Lower leg skin (tissue), 4 donors: ENCODE data around the gene HOXB13. TPM values are rescaled to one million over a fixed set of nuclear protein-coding genes. Genes with fewer than 3 reads are reported as not detected.

Experiments
- DNase-seq, 2 donors: peaks; one replicate each; pipeline ENCODE4 v3.0.0-alpha.2; 2019; ENCODE audit warnings: low spot score in 2 of 2
- H3K4me3 ChIP-seq: fragments of 200-600 bp; sonication (generic); 2 replicates; pipeline ENCODE4 v1.5.1; 2017; ENCODE audit warnings: mild to moderate bottlenecking, low read depth; ENCODE audit not compliant: poor library complexity, severe bottlenecking
- POLR2A ChIP-seq, 2 donors: fragments of 450-650 bp; IDR thresholded peaks; one replicate each; pipeline ENCODE4 v1.6.1; 2016 to 2017; ENCODE audit warnings: antibody characterized with exemption in 2 of 2, mild to moderate bottlenecking in 1 of 2, moderate library complexity in 1 of 2
- WGBS, 2 donors: methylation state at CpG; one replicate each; pipeline ENCODE4 v1.1.5; 2018; 5-methylcytosine and 5-hydroxymethylcytosine counted together
- intact Hi-C: fragments of 100-400 bp; cut with DNase I; formaldehyde crosslinking; loops from one replicate; pipeline ENCODE4 v1.15.0; 2023; ENCODE audit warnings: low total_unique reads
- total RNA-seq, 4 donors: library from RNA; depleted of rRNA; stranded (reverse); fragments of >200 nt; gene quantifications; one replicate each; pipeline ENCODE4 v1.1.0, GENCODE V29; 2016
- TF ChIP-seq, protein P1 (sequence below), 3 donors: fragments of 450-650 bp; IDR thresholded peaks; one replicate each; pipeline ENCODE4 v1.5.1; 2016; ENCODE audit warnings: antibody characterized with exemption in 3 of 3, mild to moderate bottlenecking in 3 of 3, moderate library complexity in 2 of 3

HOXB13 gene
- total RNA-seq, 4 donors from 2014 or later = 0.07 to 0.84 (median 0.08) TPM; not detected in 1

DNA sequence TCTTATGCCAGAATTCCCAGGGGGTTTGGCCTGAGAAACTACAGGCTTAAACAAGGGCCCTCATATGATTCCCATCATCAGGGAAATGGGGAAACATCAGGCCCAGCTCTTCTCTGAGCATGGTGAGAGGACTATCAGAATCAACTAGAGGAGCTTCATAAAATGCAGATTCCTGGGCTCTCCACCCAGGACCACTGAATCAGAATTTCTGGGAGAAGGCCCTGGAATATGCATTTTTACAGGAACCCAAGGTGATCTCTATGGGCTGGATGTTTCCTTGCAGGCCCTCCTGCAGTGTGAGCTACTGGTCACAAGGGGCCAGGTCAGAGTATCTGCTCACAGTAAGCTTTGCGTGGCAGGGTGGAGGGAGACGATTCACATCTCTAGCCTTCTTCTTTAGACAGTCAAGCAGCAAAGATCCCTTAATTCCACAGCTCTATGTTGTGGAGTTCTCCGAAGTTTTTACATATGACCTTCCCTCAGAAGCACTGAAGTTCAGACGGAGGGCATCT is 38.8 kb upstream of the HOXB13 start:
- no peak overlapping the region for H3K4me3 ChIP-seq
- no peak for DNase-seq
- intact Hi-C loops = no loop called here
- TF ChIP-seq POLR2A (IDR thresholded peaks at IDR 0.05) = no peak
- TF ChIP-seq, protein P1, sequence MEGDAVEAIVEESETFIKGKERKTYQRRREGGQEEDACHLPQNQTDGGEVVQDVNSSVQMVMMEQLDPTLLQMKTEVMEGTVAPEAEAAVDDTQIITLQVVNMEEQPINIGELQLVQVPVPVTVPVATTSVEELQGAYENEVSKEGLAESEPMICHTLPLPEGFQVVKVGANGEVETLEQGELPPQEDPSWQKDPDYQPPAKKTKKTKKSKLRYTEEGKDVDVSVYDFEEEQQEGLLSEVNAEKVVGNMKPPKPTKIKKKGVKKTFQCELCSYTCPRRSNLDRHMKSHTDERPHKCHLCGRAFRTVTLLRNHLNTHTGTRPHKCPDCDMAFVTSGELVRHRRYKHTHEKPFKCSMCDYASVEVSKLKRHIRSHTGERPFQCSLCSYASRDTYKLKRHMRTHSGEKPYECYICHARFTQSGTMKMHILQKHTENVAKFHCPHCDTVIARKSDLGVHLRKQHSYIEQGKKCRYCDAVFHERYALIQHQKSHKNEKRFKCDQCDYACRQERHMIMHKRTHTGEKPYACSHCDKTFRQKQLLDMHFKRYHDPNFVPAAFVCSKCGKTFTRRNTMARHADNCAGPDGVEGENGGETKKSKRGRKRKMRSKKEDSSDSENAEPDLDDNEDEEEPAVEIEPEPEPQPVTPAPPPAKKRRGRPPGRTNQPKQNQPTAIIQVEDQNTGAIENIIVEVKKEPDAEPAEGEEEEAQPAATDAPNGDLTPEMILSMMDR (IDR thresholded peaks at IDR 0.05) = no peak
- WGBS, 2 donors = 86 to 92% methylated on average over 4 of the region's 4 CpGs

DNA sequence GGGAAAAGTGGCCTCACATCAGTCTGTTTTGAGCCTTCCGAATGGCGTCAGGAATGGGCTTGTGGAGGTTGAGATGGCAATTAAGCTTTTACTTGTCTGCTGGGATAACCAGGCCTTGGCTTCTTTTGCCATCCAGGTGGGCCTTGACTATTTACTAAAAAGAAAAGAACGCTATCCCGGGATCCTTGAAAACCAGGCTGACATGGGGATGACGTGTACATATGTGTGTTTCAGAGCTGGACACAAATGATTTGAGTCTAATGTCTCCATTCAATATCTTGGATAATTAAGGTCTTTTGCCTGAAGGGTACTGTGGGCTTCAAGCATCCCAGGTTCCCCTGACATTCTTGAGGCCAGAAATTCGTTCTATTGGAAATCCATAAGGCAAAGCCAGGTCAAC is 32.6 kb upstream of the HOXB13 start:
- H3K4me3 ChIP-seq = no peak overlapping the region
- no peak for DNase-seq
- intact Hi-C loops = no loop called here
- WGBS, 2 donors = 70 to 85% methylated on average over 6 of the region's 6 CpGs
- TF ChIP-seq, protein P1 (IDR thresholded peaks at IDR 0.05) = no peak
- TF ChIP-seq POLR2A (IDR thresholded peaks at IDR 0.05) = no peak

DNA sequence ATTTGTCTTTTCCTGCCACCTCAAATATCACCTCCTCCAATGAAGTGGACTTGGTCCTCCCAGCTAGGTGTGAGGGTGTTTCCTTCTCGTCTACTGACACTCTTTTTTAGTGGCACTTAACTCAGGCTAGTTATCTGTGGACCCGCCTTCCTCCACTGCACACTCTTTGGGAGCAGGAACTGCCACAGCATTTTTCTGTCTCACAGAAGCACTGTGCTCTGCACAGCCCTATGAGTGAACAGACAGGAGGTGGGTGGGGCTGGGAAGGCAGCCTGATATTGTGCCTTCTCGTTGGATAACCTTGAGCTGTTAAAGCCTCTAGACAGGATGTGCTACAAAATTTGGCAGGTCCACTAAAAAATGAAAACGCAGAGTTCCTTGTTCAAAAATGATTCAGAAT is 31.9 kb upstream of the HOXB13 start:
- no peak for DNase-seq
- intact Hi-C loops = no loop called here
- 32 to 33% methylated on average over 4 of the region's 4 CpGs for WGBS, 2 donors
- no peak for TF ChIP-seq POLR2A (IDR thresholded peaks at IDR 0.05)
- TF ChIP-seq, protein P1 (IDR thresholded peaks at IDR 0.05) = no peak
- no peak overlapping the region for H3K4me3 ChIP-seq

DNA sequence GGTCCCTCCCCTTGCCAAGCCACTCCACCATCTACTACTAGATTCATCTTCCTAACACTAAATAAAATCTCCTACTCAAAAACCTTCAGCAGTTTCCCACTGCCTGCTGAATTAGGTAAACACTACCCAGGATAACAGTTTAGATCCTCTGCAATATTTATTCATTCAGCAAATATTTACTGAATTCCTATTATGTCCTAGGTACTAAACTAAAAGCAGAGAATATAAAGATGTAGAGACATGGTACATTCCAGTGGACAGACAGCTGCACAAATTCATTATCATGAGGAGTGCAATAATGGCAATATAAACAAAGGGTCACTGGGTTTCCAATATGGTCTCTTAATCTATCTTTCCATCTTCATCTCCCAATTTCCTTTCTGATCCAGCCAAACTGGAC is 30.7 kb upstream of the HOXB13 start:
- DNase-seq = no peak
- no peak overlapping the region for H3K4me3 ChIP-seq
- TF ChIP-seq POLR2A (IDR thresholded peaks at IDR 0.05) = no peak
- TF ChIP-seq, protein P1 (IDR thresholded peaks at IDR 0.05) = no peak
- intact Hi-C loops = no loop called here

DNA sequence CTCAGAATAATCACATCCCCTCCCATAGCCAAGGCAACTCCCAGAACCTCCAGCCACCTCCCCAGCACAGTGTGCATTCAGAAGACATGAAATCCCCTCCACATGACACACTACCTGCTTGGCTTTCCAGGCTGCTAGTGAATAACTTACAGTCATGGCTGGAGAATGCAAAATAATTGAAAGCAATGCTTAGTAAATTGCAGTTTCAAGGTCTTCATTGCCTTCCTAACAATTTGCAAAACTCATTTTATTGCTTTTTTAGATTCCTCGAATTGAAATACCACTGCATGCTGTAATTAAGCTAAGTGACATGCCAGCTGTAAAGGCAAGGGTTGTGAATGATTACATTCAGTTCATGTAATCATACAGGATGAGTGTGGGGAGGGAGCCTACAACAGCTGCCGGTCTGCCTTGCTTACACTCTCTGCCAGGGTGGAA is 29.0 kb upstream of the HOXB13 start:
- no peak for DNase-seq
- 42 to 49% methylated on average over 2 of the region's 2 CpGs for WGBS, 2 donors
- TF ChIP-seq, protein P1 (IDR thresholded peaks at IDR 0.05) = no peak
- no peak for TF ChIP-seq POLR2A (IDR thresholded peaks at IDR 0.05)
- no peak overlapping the region for H3K4me3 ChIP-seq
- intact Hi-C loops = no loop called here

DNA sequence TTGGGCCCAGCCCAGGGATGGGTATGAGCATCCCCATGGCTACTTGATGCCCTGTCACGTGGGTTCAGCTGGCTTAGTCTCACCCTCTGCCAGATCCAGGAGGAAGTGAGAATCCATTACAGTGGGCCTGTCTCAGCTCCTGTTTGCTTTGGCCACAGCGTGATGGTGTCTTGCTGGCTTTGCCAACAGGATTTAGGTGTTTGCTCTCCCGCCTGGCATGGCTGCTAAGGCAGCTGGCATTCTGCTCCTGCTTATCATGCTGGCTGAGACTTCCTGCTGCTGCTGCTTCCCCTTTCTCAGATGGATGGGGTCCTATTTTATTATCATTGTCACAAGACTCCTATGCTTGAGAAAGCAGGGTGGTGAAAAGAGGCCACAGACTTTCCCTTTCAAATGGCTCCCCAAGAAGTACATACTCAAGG is 28.3 kb upstream of the HOXB13 start:
- WGBS, 2 donors = 28 to 46% methylated on average over 3 of the region's 3 CpGs
- DNase-seq = no peak
- intact Hi-C loops = no loop called here
- no peak overlapping the region for H3K4me3 ChIP-seq
- TF ChIP-seq, protein P1 (IDR thresholded peaks at IDR 0.05) = no peak
- no peak for TF ChIP-seq POLR2A (IDR thresholded peaks at IDR 0.05)
